ENCODE data around the gene PRAMEF17.
"Not testable (repeated sequence)": the region's sequence is repeated elsewhere in the genome, so short reads cannot be mapped to it uniquely, and the experiment has no call there.

The PRAMEF17 gene

DNA sequence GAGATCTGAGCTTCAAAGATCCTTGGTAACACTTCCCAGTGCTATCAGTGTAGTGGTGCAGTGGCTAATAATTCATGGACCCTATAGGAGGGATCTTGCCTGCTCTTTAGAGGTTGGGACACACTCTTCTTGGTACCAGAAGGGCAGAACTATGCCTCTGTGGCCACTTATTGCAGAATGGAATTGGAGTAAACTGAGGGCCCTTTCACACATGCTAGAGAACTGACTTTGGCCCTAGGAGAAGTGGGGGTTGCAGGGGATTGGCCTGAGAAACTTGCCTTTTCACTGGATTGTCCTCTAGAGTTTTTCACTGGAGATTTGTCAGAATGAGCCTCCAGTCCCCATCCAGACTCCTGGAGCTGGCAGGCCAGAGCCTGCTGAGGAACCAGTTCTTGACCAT is at the start of gene PRAMEF17:
Gene PRAMEF17, plus strand, starts transcription at position 301 of the 400 bp plus-strand sequence. Its CDS starts 26 bp downstream, at position 327.
- not testable (repeated sequence) for H3K9me3 ChIP-seq (ENCODE audit: control insufficient read depth, low read length); H2AFZ ChIP-seq; H3K36me3 ChIP-seq (ENCODE audit: control insufficient read depth, insufficient read depth, low read length); H3K4me2 ChIP-seq (ENCODE audit: low read length); H3K27me3 ChIP-seq (ENCODE audit: control insufficient read depth, insufficient read depth, low read length); H3K4me1 ChIP-seq; H3K4me3 ChIP-seq (ENCODE audit: low read depth, low read length); H3K79me2 ChIP-seq; H3K9ac ChIP-seq; H3K27ac ChIP-seq

DNA sequence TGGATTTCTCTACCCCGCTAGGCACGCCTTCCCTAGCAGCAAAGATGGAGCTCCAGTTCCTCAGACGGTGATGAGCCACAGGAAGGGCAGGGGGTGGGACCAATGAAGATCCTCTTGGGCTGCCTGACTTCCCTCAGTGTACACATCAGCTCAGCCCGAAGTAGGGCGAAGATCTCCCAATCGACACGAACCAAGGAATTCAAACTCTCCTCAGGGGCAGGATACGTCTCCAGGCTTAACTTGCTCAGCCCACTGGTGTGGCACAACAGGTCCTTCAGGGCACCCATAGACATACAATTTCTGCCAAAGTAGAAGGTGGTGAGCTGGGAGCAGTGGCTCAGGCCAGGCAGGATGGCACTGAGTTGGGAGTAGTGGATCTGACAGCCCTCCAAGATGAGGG is 46.9 kb upstream of the PRAMEF17 start:
- not testable (repeated sequence) for H3K4me3 ChIP-seq (ENCODE audit: low read depth, low read length); H3K36me3 ChIP-seq (ENCODE audit: control insufficient read depth, insufficient read depth, low read length); H3K79me2 ChIP-seq; H3K4me1 ChIP-seq; H3K27me3 ChIP-seq (ENCODE audit: control insufficient read depth, insufficient read depth, low read length); H3K4me2 ChIP-seq (ENCODE audit: low read length); H2AFZ ChIP-seq; H3K9me3 ChIP-seq (ENCODE audit: control insufficient read depth, low read length); H3K27ac ChIP-seq; H3K9ac ChIP-seq

- not testable (repeated sequence) for H3K4me1 ChIP-seq; H3K4me3 ChIP-seq (ENCODE audit: low read depth, low read length); H2AFZ ChIP-seq; H3K79me2 ChIP-seq; H3K27ac ChIP-seq; H3K4me2 ChIP-seq (ENCODE audit: low read length); H3K9ac ChIP-seq; H3K36me3 ChIP-seq (ENCODE audit: control insufficient read depth, insufficient read depth, low read length); H3K27me3 ChIP-seq (ENCODE audit: control insufficient read depth, insufficient read depth, low read length); H3K9me3 ChIP-seq (ENCODE audit: control insufficient read depth, low read length)
Observed at GRCh38 chr1:13347034-13347433, 42.4 kb upstream of the PRAMEF17 start, which contains the start of gene PRAMEF14. Gene PRAMEF14, minus strand, starts transcription at chr1:13347134. Its CDS starts 1,820 bp downstream, at chr1:13345314.

GRCh38 chr1:13353476-13353875 is 36.0 kb upstream of the PRAMEF17 start:
- H3K4me3 ChIP-seq (ENCODE audit: low read depth, low read length); H3K27me3 ChIP-seq (ENCODE audit: control insufficient read depth, insufficient read depth, low read length); H3K4me1 ChIP-seq; H3K9me3 ChIP-seq (ENCODE audit: control insufficient read depth, low read length); H2AFZ ChIP-seq; H3K36me3 ChIP-seq (ENCODE audit: control insufficient read depth, insufficient read depth, low read length); H3K4me2 ChIP-seq (ENCODE audit: low read length); H3K79me2 ChIP-seq; H3K9ac ChIP-seq; H3K27ac ChIP-seq: not testable (repeated sequence)

DNA sequence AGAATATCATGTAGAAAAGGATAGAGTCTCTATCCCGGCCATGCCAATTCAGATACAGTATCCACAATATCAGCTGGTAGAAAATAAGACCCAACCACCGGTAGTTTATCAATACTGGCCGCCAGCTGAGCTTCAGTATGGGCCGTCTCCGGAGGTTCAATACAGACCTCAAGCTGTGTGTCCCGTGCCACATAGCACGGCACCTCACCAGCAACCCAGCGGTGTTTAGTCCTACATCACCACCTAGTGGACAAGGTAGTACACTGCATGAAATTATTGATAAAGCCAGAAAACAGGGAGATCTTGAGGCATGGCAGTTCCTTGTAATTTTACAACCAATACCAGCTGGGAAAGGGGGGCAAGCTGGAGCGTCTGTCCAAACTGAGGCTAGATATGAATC is 35.0 kb upstream of the PRAMEF17 start:
- H3K27ac ChIP-seq; H3K4me3 ChIP-seq (ENCODE audit: low read depth, low read length); H3K9me3 ChIP-seq (ENCODE audit: control insufficient read depth, low read length); H3K9ac ChIP-seq; H3K36me3 ChIP-seq (ENCODE audit: control insufficient read depth, insufficient read depth, low read length); H3K27me3 ChIP-seq (ENCODE audit: control insufficient read depth, insufficient read depth, low read length); H3K4me2 ChIP-seq (ENCODE audit: low read length); H3K79me2 ChIP-seq; H3K4me1 ChIP-seq; H2AFZ ChIP-seq: not testable (repeated sequence)

DNA sequence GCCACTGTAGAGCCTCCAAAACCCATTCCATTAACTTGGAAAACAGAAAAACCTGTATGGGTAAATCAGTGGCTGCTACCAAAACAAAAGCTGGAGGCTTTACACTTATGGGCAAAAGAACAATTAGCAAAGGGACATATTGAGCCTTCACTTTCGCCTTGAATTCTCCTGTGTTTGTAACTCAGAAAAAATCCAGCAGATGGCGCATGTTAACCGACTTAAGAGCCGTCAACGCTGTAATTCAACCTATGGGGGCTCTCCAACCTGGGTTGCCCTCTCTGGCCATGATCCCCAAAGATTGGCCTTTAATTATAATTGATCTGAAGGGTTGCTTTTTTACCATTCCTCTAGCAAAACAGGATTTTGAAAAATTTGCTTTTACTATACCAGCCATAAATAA is 32.7 kb upstream of the PRAMEF17 start:
- not testable (repeated sequence) for H3K4me3 ChIP-seq (ENCODE audit: low read depth, low read length); H3K27me3 ChIP-seq (ENCODE audit: control insufficient read depth, insufficient read depth, low read length); H3K9ac ChIP-seq; H3K4me1 ChIP-seq; H2AFZ ChIP-seq; H3K36me3 ChIP-seq (ENCODE audit: control insufficient read depth, insufficient read depth, low read length); H3K4me2 ChIP-seq (ENCODE audit: low read length); H3K9me3 ChIP-seq (ENCODE audit: control insufficient read depth, low read length); H3K79me2 ChIP-seq; H3K27ac ChIP-seq
- peak; percentile 33 for TF ChIP-seq CTCF (IDR thresholded peaks at IDR 0.05)

GRCh38 chr1:13362364-13362763 is 27.1 kb upstream of the PRAMEF17 start:
- H3K27me3 ChIP-seq (ENCODE audit: control insufficient read depth, insufficient read depth, low read length); H2AFZ ChIP-seq; H3K36me3 ChIP-seq (ENCODE audit: control insufficient read depth, insufficient read depth, low read length); H3K4me1 ChIP-seq; H3K4me2 ChIP-seq (ENCODE audit: low read length); H3K9me3 ChIP-seq (ENCODE audit: control insufficient read depth, low read length); H3K79me2 ChIP-seq; H3K4me3 ChIP-seq (ENCODE audit: low read depth, low read length); H3K27ac ChIP-seq; H3K9ac ChIP-seq: not testable (repeated sequence)

GRCh38 chr1:13364928-13365327 is 24.5 kb upstream of the PRAMEF17 start:
- H3K79me2 ChIP-seq; H3K4me3 ChIP-seq (ENCODE audit: low read depth, low read length); H3K27me3 ChIP-seq (ENCODE audit: control insufficient read depth, insufficient read depth, low read length); H3K4me2 ChIP-seq (ENCODE audit: low read length); H3K27ac ChIP-seq; H2AFZ ChIP-seq; H3K9ac ChIP-seq; H3K36me3 ChIP-seq (ENCODE audit: control insufficient read depth, insufficient read depth, low read length); H3K9me3 ChIP-seq (ENCODE audit: control insufficient read depth, low read length); H3K4me1 ChIP-seq: not testable (repeated sequence)

DNA sequence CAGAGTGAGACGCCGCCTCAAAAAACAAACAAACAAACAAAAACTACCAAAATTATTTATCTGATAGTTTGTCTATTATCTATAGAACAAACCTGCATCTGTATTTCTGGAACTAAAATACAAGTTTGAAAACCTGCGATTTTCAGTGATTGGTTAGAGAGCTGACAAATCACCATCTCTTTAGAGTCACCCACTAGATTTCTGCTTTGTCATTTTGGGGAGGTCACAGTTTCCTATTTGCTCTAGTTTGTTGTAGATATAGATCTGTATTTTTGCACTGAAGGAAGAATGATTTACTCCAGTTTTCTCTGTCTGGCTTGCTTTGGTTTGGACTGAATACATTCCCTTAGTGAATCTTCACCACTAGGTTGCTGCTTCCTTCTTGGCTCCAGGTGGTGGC is 22.9 kb upstream of the PRAMEF17 start:
- not testable (repeated sequence) for H3K4me2 ChIP-seq (ENCODE audit: low read length); H3K79me2 ChIP-seq; H3K36me3 ChIP-seq (ENCODE audit: control insufficient read depth, insufficient read depth, low read length); H3K9ac ChIP-seq; H3K4me3 ChIP-seq (ENCODE audit: low read depth, low read length); H3K4me1 ChIP-seq; H3K27me3 ChIP-seq (ENCODE audit: control insufficient read depth, insufficient read depth, low read length); H3K9me3 ChIP-seq (ENCODE audit: control insufficient read depth, low read length); H3K27ac ChIP-seq; H2AFZ ChIP-seq

DNA sequence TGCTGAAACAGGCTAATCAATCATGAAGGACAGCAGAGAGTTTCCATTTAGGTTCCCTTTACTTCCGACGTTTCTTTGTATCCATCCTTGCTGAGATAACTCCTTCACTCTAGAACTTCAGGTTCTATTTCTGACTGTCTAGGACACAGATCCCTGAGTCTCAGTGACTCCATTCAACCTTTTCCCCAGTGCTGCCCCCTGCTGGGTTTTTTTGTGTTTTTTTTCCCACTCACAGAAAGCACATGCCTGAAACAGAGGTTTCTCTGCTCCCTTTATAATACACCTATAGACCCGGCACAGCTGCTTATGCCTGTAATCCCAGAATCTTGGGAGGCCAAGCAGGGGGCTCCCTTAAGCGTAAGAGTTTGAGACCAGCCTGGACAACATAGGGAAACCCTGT is 20.9 kb upstream of the PRAMEF17 start:
- not testable (repeated sequence) for H3K9ac ChIP-seq; H3K4me3 ChIP-seq (ENCODE audit: low read depth, low read length); H3K27ac ChIP-seq; H3K27me3 ChIP-seq (ENCODE audit: control insufficient read depth, insufficient read depth, low read length); H3K79me2 ChIP-seq; H3K4me1 ChIP-seq; H3K4me2 ChIP-seq (ENCODE audit: low read length); H3K9me3 ChIP-seq (ENCODE audit: control insufficient read depth, low read length); H2AFZ ChIP-seq; H3K36me3 ChIP-seq (ENCODE audit: control insufficient read depth, insufficient read depth, low read length)

DNA sequence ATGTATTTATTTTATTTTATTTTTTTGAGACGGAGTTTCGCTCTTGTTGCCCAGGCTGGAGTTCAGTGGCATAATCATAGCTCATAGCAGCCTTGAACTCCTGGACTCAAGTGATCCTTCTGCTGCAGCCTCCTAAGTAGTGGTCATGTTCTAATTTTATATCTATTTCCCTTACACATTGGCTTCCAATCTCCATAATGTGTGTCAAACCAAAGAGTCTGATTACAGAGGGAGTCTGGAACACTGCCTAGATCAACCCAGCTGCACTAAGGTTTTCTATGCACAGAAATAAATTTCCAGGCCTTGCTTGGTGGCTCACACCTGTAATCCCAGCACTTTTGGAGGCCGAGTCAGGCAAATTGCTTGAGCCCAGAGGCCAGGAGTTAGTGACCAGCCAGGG is 10.4 kb upstream of the PRAMEF17 start:
- not testable (repeated sequence) for H3K9ac ChIP-seq; H3K27ac ChIP-seq; H3K4me1 ChIP-seq; H3K9me3 ChIP-seq (ENCODE audit: control insufficient read depth, low read length); H3K79me2 ChIP-seq; H3K27me3 ChIP-seq (ENCODE audit: control insufficient read depth, insufficient read depth, low read length); H2AFZ ChIP-seq; H3K4me2 ChIP-seq (ENCODE audit: low read length); H3K4me3 ChIP-seq (ENCODE audit: low read depth, low read length); H3K36me3 ChIP-seq (ENCODE audit: control insufficient read depth, insufficient read depth, low read length)
